Measurements from ENCODE around the gene MAST4. TPM values are rescaled to one million over a fixed set of nuclear protein-coding genes. Genes with fewer than 3 reads are reported as not detected.

MAST4 gene
- total RNA-seq, 1 donor from 2014 or later = 42.0 TPM

DNA sequence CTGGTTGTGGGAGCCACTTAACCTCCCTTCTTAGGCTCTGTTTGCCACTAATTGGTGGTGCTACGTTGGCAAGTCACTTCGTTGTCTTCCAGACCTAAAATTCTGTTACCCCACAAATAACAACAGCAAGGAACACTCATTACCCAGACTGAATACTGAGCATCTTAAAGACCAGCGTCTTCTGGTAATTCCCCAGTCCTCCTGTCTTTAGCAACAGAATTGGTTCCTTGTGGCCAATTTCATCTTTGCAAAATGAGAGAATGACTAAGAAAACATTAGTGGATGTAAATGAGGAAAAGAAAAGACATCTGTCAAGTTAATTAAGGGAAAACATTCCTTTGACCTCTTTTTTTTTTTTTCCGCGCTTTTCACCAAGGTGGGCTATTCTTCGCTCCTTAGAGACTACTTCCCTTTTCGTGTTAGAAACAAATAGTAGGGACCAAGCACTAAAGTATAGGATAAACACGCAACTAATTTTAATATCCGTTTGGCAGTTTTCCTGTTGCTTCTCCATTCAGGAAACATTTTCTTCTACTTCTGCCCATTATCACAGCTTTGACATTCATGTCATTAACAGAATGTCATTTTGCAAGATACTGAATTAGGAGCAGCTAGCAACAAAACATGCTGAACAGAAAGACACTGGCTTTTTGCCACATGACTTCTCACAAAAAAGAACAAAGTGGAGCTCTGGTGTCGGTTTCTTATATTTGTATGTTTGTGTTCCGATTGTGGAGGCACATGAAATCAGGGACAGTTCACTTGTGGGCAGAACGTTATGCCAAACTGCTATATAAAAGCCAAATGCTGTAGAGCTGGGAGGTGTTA, 446.2 kb downstream of the MAST4 start:
- intact Hi-C loops (cut with DNase I) = no loop called here
- ATAC-seq (ENCODE audit: poor library complexity) (peak; percentile 40), DNase-seq (no peak)

DNA sequence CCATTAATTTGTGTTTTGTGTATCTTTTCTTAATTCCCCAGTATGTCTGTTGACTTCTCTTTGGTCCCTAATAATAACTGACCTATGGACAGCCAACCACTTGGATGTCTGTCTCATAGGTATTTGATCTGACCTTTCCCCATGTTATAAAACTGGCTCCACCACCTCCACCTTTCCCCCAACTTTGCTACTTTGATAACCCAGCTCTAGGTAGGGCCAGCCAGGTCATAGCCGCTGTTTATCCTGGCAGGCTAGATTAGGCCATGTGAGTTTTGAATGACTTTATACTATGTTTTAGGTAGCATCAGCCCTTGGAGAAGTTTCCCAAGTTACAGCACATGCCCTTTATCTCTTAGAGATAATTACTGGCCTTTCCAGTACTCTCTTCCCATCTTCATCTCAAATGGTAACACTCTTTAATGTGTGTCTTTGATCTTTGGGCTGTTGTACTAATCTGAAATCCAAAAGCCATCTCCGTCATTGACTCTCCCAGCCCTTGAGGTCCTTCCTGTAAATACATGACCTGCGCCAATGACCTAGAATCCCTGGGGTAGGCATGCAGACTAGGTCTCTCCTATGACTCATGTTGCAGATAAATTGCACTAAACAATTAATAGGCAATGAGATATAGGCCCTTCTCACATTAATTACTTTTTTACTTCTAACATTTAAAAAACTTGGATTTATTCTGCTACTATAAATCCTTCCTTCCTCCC, 447.8 kb downstream of the MAST4 start:
- intact Hi-C loops (cut with DNase I) = no loop called here
- ATAC-seq (ENCODE audit: poor library complexity) (no peak), DNase-seq (no peak)

DNA sequence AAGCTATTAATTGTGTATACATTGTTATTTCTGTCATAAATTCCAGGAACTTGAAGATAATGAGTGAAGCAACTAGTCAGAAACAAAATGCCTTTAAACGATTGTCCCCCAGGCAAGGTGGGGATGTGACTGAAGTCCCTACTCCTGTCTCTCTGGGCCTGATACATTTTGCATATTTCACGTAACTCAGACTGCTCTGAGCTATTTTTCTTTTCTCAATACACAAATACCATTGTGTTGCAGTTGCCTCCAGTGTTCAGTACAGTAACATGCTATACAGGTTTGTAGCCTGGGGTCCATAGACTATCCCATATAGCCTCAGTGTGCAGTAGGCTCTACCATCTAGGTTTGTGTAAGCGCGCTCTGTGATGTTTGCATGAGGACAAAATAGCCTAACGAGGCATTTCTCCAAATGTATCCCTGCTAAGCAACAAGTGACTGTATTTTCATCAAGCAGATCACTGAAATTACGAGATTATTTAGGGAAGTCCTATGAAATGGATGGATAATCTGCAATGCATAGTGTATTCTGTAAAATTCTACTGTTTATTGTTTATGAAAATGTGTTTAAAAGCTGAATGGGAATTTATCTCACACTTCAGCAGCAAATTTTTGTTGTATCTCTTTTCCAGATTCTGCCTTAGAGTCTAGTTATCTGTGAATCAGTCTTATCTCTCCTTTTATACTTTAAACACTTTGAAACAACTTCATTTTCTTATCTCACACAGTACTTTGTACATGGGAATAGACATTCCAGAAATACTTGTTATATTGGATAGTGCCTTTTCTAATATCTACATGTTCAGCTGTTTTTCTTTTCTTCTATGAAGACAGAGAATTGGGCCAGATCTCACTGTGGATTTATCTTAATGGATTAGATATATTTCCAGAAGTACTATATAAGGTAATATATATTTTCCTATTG, 449.9 kb downstream of the MAST4 start:
- intact Hi-C loops (cut with DNase I) = loop anchor here (5.0 kb wide), 1 partner anchor 34 kb away; no protein-coding TSS in a partner anchor
- ATAC-seq (ENCODE audit: poor library complexity) (no peak), DNase-seq (no peak)

DNA sequence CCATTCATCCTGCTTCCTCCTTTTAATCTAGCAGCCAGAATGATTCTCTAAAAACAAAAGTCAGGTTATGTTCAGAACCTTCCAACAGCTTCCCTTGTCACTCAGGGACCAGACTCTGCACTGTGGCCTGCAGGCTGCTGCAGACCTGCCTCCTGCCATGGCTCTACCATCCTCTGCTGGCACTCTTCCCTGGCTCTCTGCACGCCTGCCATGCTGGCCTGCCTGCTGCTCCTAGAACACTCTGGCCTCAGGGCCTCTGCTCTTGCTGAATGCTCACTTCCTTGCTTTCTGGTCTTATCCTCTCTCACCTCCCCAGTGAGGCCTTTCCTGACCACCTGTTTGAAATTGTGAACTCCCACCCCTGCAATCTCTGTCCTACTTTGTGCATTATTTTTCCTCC, 451.0 kb downstream of the MAST4 start:
- intact Hi-C loops (cut with DNase I) = loop anchor here (5.0 kb wide), 1 partner anchor 35 kb away; no protein-coding TSS in a partner anchor
- DNase-seq (peak; percentile 79), ATAC-seq (ENCODE audit: poor library complexity) (peak; percentile 92)

DNA sequence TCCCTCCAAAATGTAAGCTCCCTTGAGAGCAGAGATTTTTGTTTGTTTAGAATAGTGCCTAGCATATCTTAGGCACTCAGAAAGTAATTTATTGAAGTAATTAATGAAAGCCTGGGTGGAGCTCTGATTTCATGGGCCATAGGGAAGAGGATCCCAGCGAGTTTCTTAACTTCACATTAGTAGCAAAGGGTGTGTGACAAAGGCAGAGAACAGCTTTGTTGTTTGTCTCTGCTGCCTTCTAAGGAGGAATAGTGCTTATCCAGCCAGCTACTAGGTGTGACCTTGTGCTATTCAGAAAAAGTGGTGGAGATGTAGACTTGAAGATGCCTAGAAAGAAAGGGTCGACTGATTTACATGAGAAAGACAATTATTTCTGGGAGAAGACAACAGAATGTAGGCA, 451.4 kb downstream of the MAST4 start:
- ATAC-seq (ENCODE audit: poor library complexity) = no peak
- intact Hi-C loops (cut with DNase I) = loop anchor here (5.0 kb wide), 1 partner anchor 35 kb away; no protein-coding TSS in a partner anchor
- DNase-seq = no peak

DNA sequence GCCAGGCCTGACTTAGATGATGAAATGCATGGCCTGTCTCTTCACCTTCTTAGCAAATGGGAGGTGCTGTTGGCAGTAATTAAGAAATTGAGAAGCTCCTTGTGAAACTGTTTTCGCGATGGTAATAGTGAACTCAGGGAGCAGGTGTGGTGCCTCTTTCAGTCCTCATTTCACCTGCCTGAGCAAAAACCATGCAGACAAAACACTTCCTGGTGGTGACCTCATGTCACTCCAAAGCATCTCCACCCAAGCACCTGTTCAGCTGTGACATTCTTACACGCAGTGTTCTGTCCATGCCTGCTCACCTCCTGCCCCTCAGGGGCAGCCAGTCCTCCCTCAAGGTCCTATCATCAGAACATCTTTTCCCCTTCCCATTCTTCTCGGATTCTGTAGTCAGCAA, 453.9 kb downstream of the MAST4 start:
- ATAC-seq (ENCODE audit: poor library complexity) = no peak
- intact Hi-C loops (cut with DNase I) = no loop called here
- DNase-seq = no peak

DNA sequence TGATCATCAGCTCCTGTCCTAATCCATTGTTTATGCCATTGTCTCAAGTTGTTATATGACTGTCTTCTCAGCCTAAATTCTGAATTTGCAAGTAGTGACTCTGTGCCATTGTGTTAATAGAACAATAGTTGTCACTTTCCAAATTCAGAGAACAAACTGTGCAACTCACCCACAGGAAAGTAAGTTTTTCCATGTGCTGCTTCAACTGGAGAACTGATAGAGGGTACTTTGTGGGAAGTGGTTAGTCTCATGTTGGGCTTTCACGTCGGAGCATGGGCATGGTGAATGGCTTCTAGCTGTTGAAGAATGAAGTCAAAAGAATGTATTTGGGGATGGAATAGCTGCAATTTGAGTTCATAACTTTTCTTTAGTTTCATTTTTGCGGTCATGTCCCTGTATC, 454.4 kb downstream of the MAST4 start:
- ATAC-seq (ENCODE audit: poor library complexity) = no peak
- intact Hi-C loops (cut with DNase I) = no loop called here

DNA sequence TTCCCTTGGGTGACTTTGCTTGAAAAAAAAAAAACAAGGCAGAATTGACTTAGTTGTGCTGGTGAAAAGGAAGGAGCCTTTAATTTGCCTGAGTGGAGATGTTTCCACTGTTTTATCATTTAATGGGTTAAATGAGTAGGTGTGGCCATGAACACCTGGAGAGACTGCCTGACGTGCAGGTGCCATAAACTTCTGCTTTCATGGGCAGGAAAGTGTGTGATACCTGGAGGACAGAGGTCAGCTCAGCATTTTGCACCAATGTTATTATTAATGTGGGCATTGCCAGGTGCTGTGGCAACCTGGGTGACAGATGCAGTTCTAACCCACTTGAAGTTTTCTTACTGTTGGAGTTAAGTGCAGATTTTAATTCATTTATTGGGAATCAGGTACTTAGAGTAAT, 455.0 kb downstream of the MAST4 start:
- intact Hi-C loops (cut with DNase I) = no loop called here
- DNase-seq (no peak), ATAC-seq (ENCODE audit: poor library complexity) (no peak)

More for the DNA sequence above, 454.4 kb downstream of the MAST4 start:
- no peak for DNase-seq

DNA sequence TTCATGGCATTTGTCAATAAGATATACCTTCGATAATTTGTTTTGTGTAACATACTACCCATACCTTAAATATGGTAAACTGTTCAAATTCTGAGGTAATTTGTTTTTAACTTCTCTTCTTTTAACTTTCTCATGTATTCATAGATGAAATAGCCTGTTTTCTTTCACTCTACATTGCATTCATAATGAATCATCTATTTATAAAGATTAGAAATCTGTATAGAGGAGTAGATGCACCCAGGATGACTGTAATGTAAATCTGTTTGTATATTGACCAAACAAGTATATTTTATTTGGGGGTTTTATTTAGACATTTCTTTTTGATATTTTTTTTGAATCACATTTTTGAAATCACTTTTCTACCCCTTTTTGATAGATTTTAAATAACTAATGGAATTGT, 455.8 kb downstream of the MAST4 start:
- DNase-seq = no peak
- ATAC-seq (ENCODE audit: poor library complexity) = no peak
- intact Hi-C loops (cut with DNase I) = no loop called here

DNA sequence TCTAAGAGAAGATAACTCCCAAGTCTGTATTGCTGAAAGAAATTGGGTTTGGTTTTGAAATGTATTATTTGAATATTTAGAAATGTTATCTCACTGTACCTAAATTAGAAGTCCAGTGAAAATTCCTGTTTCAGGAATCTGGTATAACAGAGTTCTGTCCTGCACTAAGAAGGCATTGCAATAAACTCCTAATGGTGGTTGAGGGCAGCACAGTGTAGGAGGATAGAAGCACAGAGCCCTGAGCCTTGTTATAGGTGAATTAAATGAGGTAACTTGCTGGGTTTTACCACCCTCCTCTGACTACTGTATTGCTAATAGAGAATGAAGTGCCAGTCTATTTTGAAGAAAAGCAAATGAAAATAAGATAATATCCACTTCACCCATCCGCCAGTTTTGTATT, 457.0 kb downstream of the MAST4 start:
- no peak for ATAC-seq (ENCODE audit: poor library complexity)
- no peak for DNase-seq
- intact Hi-C loops (cut with DNase I) = no loop called here

DNA sequence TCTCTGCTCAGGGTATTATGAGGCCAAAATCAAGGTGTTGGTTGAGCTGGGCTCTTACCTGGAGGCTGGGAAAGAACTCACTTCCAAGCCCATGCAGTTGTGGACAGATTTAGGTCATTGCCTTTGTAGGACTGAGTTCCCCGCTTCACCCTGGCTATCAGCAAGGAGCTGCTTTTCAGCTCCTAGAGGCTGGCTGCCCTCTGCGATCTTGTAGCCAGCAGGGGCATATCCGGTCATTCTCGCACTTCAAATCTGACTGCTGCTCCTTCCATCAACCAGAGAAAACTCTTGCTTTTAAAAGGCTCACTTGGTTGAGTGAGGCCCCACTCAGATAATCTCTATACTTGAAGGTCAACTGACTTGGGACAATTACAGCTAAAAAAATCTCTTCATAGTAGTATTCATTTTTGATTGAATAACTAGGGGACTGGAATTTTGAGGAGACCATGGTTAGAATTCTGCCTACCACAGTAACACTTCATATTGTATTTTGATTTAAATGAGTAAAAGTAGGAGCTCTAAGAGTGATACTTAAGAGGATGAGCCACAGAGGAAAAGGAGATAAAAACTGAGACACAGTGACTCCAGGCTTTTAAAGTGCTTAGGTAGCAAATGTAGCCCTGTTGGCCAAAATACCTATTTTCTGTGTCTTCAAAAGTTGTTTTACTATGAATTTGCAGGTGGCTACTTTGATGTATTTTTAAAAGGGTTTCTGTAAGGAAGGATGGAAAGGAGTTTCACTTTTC, 463.0 kb downstream of the MAST4 start:
- intact Hi-C loops (cut with DNase I) = no loop called here
- DNase-seq (peak; percentile 44), ATAC-seq (ENCODE audit: poor library complexity) (peak; percentile 75)

DNA sequence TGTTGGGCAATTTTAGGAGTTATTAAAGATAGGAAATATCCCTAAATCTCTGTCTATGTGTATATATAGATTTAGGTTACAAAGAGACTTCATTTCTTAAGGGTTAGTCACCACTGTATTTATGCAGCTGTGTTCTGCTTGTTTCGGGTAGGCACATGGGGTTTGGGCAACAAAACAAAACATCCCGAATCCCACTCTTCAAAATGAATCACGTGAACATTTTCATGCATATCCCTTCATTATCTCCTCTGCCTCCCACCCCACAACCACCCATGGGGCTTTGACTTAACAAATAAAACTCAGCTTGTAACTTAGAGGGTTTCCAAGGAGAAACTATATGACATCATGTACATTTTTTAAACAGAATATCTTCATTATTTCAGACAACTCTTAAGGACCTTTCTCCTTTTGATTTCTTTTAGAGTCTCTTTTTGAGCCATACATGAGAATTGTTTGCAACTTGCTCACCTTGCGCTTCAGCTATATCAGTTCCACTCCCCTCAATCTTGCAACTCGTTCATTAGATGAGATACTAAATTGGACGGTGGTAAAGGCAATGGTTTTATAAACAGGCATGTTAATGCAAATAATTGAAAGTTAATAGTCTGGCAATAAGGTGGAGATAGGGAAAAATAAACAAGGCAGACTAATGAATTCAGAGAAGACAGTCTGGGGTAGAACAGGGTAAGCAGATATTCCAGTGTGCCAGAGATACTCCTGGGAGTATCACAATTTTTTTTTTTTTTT, 463.7 kb downstream of the MAST4 start:
- DNase-seq (no peak), ATAC-seq (ENCODE audit: poor library complexity) (no peak)
- intact Hi-C loops (cut with DNase I) = no loop called here

DNA sequence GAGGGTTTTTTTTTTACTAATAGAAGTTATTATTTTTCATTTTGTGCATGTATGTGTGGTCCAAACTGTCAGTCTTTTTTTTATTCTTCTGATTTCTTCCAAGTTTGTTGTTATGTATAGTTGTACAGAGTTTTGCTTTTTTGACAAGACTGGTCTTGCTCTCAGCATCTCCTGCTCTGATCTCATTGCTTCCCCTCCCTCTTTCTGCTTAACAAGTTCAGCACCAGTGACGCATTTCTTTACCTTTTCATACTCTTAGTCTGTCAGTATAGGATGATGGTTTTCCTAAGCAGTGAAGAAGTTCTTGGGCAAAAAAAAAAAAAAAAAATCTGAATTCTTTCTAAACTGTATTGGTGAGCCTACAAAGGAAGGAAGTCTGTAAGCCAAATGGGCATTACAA, 465.3 kb downstream of the MAST4 start:
- DNase-seq = no peak
- ATAC-seq (ENCODE audit: poor library complexity) = no peak
- intact Hi-C loops (cut with DNase I) = no loop called here

DNA sequence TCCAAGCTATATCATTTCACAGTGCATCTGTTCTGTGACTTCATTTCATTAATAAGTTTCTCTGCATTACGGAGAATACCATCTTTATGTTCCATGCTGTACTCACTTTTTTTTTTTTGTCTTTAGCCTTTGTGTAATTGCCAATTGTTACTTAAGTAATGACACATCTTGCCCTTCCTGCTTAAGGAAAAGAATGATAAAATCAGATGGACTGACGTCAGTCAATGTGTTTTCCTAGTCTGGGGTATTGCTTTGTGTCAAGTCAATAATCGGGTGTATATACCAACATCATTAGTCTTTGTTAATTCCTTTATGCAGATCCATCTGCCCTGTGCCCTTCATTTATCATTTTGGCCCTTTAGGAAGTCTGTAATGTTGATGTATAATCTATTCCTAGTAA, 466.9 kb downstream of the MAST4 start:
- ATAC-seq (ENCODE audit: poor library complexity) = no peak
- DNase-seq = no peak
- intact Hi-C loops (cut with DNase I) = no loop called here

DNA sequence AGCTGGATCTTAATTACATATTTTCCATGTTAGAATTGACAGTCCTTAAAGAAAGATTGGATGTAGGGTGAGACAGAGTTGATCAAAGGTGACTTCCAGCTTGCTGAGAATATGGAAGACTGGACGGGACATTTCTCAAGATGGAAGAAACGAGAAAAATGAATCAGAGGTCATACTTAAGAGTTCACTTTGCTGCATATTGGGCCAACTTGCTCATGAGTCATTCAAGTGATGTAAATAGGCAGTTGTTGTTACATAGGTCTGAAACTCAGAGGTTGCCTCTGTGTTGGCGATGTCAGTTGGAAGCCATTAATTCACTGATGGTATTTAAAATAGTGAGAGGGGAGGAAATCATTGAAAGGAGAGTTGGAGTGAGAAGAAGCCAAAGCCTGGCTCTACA, 467.6 kb downstream of the MAST4 start:
- ATAC-seq (ENCODE audit: poor library complexity) = no peak
- no peak for DNase-seq
- intact Hi-C loops (cut with DNase I) = no loop called here

DNA sequence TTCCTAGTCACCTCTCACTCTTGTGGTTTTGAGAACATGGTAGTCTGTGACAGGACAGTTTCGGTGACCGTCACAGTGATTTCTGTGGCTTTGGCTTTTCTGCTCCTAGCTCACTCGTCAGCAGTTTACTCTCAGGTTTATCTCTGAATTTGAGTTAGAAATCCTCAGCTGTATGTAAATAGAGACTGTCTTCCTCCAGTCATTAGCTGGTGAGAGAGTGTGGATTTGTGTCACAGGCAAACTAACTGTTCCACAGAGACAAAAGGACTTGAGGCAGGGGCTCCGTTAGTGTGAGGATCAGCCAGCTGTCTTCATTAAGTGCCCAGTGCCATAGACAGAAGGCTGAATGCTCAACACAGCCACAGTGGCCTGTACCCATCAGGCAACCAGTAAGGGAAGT, 469.0 kb downstream of the MAST4 start:
- no peak for DNase-seq
- intact Hi-C loops (cut with DNase I) = no loop called here

DNA sequence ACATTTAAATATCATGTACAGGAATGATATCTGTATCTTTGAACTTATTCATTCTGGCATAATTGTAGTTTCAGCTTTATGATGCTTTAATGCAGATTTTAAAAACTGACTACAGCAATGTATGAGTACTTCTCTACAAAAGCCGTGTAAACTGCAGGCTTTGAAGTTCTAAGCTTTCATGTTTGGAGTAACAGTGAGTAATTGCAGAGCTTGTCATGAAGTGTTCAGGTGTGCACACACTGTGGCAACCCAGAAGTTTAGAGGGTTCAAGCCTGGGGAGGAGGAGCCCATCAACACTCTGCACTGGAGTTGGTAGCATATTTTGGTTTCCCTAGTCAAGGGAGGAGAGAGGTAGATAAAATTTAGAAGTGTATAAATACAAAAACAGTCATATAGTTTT, 469.5 kb downstream of the MAST4 start:
- intact Hi-C loops (cut with DNase I) = no loop called here
- ATAC-seq (ENCODE audit: poor library complexity) (no peak), DNase-seq (no peak)

More for the DNA sequence above, 469.0 kb downstream of the MAST4 start:
- no peak for ATAC-seq (ENCODE audit: poor library complexity)

DNA sequence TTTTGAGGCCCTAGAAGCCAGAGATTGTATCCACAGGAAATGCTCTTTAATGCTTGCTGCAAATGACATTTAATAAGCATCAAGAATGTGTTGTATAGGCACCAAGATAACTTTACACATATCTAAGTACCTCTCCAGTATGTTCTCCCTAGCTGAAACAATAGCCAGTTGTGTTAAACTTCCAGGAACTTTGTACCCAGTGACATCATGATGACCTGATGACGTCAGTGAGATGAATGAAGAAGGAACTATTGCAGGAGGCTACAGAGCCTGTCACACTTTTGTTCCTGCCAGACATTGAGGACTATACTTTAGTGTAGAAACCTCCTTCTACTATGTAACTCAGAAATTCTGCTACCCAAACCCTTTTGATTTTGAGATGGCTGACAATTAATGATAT, 470.6 kb downstream of the MAST4 start:
- DNase-seq (no peak), ATAC-seq (ENCODE audit: poor library complexity) (no peak)
- intact Hi-C loops (cut with DNase I) = no loop called here

Measured in Right ventricle myocardium superior (tissue), 1 donor.